Endothelial cell of umbilical vein (primary cell): ENCODE data around the gene ATRNL1. TPM values are rescaled to one million over a fixed set of nuclear protein-coding genes. Genes with fewer than 3 reads are reported as not detected.

ENCODE experiments used
- BruUV-seq: library from RNA; stranded (reverse); fragments of 400-500 nt; replicated peaks from 2 replicates; lab custom pipeline; 2021; lab: Mats Ljungman, UMichigan
- CTCF ChIA-PET: fragments of 300-600, 350-600 bp; sonication (Branson Sonifier 250); formaldehyde crosslinking; loops from one replicate; lab custom pipeline; 2021; ENCODE audit warnings: antibody characterized with exemption, inconsistent platforms; lab: Charles Lee
- POLR2A ChIA-PET: fragments of 300-600, 350-600 bp; sonication (Branson Sonifier 250); formaldehyde crosslinking; loops from one replicate; lab custom pipeline; 2021; ENCODE audit warnings: antibody characterized with exemption, inconsistent platforms; lab: Charles Lee
- DNase-seq: peaks from one replicate; pipeline ENCODE4 v3.0.0-alpha.2; 2011; ENCODE audit warnings: low read depth, low spot score
- FAIRE-seq: peaks from 2 replicates; lab custom pipeline; 2011; peaks lifted over from hg19 to GRCh38; lab: Jason Lieb, UNC
- H2AFZ ChIP-seq: 2 replicates; pipeline ENCODE4 v1.6.0; 2012; ENCODE audit warnings: low read depth, low read length, control low read depth, inconsistent platforms
- H3K27ac ChIP-seq: 2 replicates; pipeline ENCODE4 v1.5.1; 2011; ENCODE audit warnings: low read depth, mild to moderate bottlenecking, control low read depth, low read length, moderate library complexity; ENCODE audit not compliant: insufficient read depth
- H3K27me3 ChIP-seq, 2 experiments: 2 replicates each; pipeline versions ENCODE4 v1.6.0 to v1.6.1; 2011; ENCODE audit warnings: low read length in 2 of 2, mixed read lengths in 1 of 2; ENCODE audit not compliant: control insufficient read depth in 2 of 2, insufficient read depth in 2 of 2
- H3K36me3 ChIP-seq, 2 experiments: 2 replicates in 1 of 2; 3 replicates in 1 of 2; pipeline ENCODE4 v1.5.1; 2011; ENCODE audit warnings: low read length in 2 of 2, mild to moderate bottlenecking in 1 of 2, moderate library complexity in 1 of 2; ENCODE audit not compliant: control insufficient read depth in 2 of 2, insufficient read depth in 2 of 2; ENCODE audit errors: extremely low read depth in 1 of 2
- H3K4me1 ChIP-seq: 3 replicates; pipeline ENCODE4 v1.5.1; 2011; ENCODE audit warnings: mild to moderate bottlenecking, low read length; ENCODE audit not compliant: control insufficient read depth, insufficient read depth; ENCODE audit errors: extremely low read depth
- H3K4me2 ChIP-seq: 2 replicates; pipeline ENCODE4 v1.6.1; 2011; ENCODE audit warnings: low read length, control low read depth, mixed read lengths; ENCODE audit not compliant: insufficient read depth
- H3K4me3 ChIP-seq, 3 experiments: fragments of 200-600 bp in 1 of 3; sonication (generic), shearing (Covaris generic) in 1 of 3; replicated peaks in 1 of 3; 2 replicates each; pipeline ENCODE4 v1.5.1; 2011 to 2016; ENCODE audit warnings: control low read depth in 3 of 3, low read length in 3 of 3, mild to moderate bottlenecking in 2 of 3, inconsistent platforms in 1 of 3, low read depth in 1 of 3, moderate library complexity in 1 of 3; ENCODE audit not compliant: insufficient read depth in 1 of 3
- H3K79me2 ChIP-seq: 2 replicates; pipeline ENCODE4 v1.6.0; 2012; ENCODE audit warnings: low read length, inconsistent platforms; ENCODE audit not compliant: control insufficient read depth, insufficient read depth
- H3K9ac ChIP-seq: replicated peaks from 2 replicates; pipeline ENCODE3; 2011; ENCODE audit warnings: low read length, control low read depth; ENCODE audit not compliant: insufficient read depth; ENCODE audit errors: extremely low read depth
- H3K9me1 ChIP-seq: replicated peaks from 3 replicates; pipeline ENCODE4 v1.6.0; 2011; ENCODE audit warnings: mild to moderate bottlenecking, low read length; ENCODE audit not compliant: control insufficient read depth, insufficient read depth; ENCODE audit errors: extremely low read depth
- H3K9me3 ChIP-seq: replicated peaks from 2 replicates; pipeline ENCODE4 v1.5.1; 2012; ENCODE audit warnings: low read length, inconsistent platforms; ENCODE audit not compliant: control insufficient read depth, insufficient read depth
- H4K20me1 ChIP-seq: replicated peaks from 2 replicates; pipeline ENCODE3; 2011; ENCODE audit warnings: mild to moderate bottlenecking, low read length; ENCODE audit not compliant: control insufficient read depth, insufficient read depth; ENCODE audit errors: extremely low read depth
- EZH2 ChIP-seq: IDR thresholded peaks from 2 replicates; pipeline ENCODE4 v1.6.1; 2012; ENCODE audit warnings: borderline replicate concordance, low read depth, mild to moderate bottlenecking, moderate library complexity, low read length, inconsistent platforms; ENCODE audit not compliant: severe bottlenecking
- FOS ChIP-seq: IDR thresholded peaks from 2 replicates; pipeline ENCODE4 v1.6.1; 2011; ENCODE audit warnings: mild to moderate bottlenecking, low read length, moderate library complexity, borderline replicate concordance; ENCODE audit not compliant: insufficient read depth
- GATA2 ChIP-seq: IDR thresholded peaks from 2 replicates; pipeline ENCODE4 v1.7.0; 2011; ENCODE audit warnings: low read depth, mild to moderate bottlenecking, moderate library complexity, mixed read lengths, low read length; ENCODE audit not compliant: insufficient read length, insufficient read depth
- JUN ChIP-seq: IDR thresholded peaks from 2 replicates; pipeline ENCODE4 v1.6.1; 2011; ENCODE audit warnings: borderline replicate concordance, low read depth; ENCODE audit not compliant: insufficient read length, insufficient read depth
- MYC ChIP-seq: IDR thresholded peaks from one replicate; pipeline ENCODE4 v1.6.1; 2011; ENCODE audit warnings: mild to moderate bottlenecking, low read depth, low read length
- POLR2A ChIP-seq: IDR thresholded peaks from 2 replicates; pipeline ENCODE4 v1.6.1; 2012; ENCODE audit warnings: low read depth, mild to moderate bottlenecking, control low read depth, low read length
- POLR2AphosphoS5 ChIP-seq: IDR thresholded peaks from 2 replicates; pipeline ENCODE4 v1.6.1; 2012; ENCODE audit warnings: low read depth, mild to moderate bottlenecking, control low read depth, low read length, moderate library complexity; ENCODE audit not compliant: insufficient read depth
- dilution Hi-C: fragments of 300-500 bp; cut with MboI; formaldehyde crosslinking; loops from one replicate; pipeline ENCODE4 v1.15.0; 2019; ENCODE audit warnings: low sequenced_read_pairs; ENCODE audit not compliant: extremely low pct_ligation_motif_present
- intact Hi-C: fragments of 100-400 bp; cut with micrococcal nuclease; formaldehyde crosslinking; loops from one replicate; pipeline ENCODE4 v1.10.0; 2022
- polyA plus RNA-seq, 4 experiments: library from polyadenylated mRNA; depleted of rRNA in 3 of 4; stranded (reverse) in 3 of 4; unstranded in 1 of 4; fragments of >200 nt; gene quantifications; 2 replicates each; pipeline versions ENCODE4 v1.2.1 to v1.2.3, GENCODE V29; 2011 to 2012; ENCODE audit warnings: missing spikeins in 1 of 4
- total RNA-seq: library from RNA; stranded (reverse); gene quantifications from 2 replicates; pipeline ENCODE4 v1.2.3, GENCODE V29; 2021
- TF ChIP-seq, protein P1 (sequence below): IDR thresholded peaks from 2 replicates; pipeline ENCODE4 v1.6.1; 2011; ENCODE audit not compliant: insufficient read depth, insufficient read length
- TF ChIP-seq, protein P2 (sequence below), 2 donors: IDR thresholded peaks; 1 replicate in 1 of 2; 2 replicates in 1 of 2; pipeline ENCODE4 v1.5.1; 2011; ENCODE audit warnings: low read length in 2 of 2, mild to moderate bottlenecking in 2 of 2, moderate library complexity in 2 of 2, control low read depth in 1 of 2, inconsistent platforms in 1 of 2, low read depth in 1 of 2; ENCODE audit not compliant: insufficient read depth in 1 of 2; ENCODE audit errors: extremely low read depth in 1 of 2

Gene ATRNL1
- total and polyA plus RNA-seq, 2 donors (not counting 3 experiments of a cell fraction or from before 2014, with no cell fraction given): not detected

DNA sequence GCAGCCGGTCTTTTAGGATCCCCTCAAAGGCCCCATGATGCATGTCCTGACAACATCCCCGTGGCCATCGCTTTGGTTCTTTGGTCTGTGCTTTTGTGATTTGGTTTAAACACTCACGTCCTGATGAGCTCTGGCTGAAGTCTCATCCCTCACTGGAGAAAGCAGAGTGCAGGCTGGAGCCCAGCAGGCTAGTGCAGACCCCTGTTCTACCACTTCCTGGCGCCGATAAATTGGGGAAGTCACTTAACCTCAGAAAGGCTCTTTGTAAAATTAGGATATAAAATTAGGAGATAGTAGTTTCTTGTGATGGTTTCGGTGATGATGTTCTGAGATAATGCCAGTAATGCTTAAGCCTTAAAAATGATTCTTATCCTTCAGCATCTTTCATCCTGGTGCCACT lies 872.2 kb downstream of the ATRNL1 start:
- Histone ChIP-seq H3K9ac (no peak overlapping the region), H3K9me1 (no peaks in the 10 kb centered on the region), H2AFZ (no peak overlapping the region), H3K4me2 (no peak overlapping the region), H3K4me1 (no peaks in the 10 kb centered on the region), H3K36me3 (no peaks in the 10 kb centered on the region), H3K9me3 (no peaks in the 10 kb centered on the region), H3K79me2 (no peaks in the 10 kb centered on the region), H3K27me3 (no peaks in the 10 kb centered on the region), H3K4me3 (no peak overlapping the region), H3K27ac (no peak overlapping the region), H4K20me1 (no peaks in the 10 kb centered on the region)
- no peak for FAIRE-seq
- no TSS peak for BruUV-seq
- intact Hi-C loops: no loop called here
- dilution Hi-C loops: no loop called here
- no peak for DNase-seq
- no peak for TF ChIP-seq GATA2
- TF ChIP-seq POLR2AphosphoS5: no peak
- no peak for TF ChIP-seq MYC
- TF ChIP-seq, protein P1, sequence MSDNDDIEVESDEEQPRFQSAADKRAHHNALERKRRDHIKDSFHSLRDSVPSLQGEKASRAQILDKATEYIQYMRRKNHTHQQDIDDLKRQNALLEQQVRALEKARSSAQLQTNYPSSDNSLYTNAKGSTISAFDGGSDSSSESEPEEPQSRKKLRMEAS: no peak
- TF ChIP-seq FOS: no peak
- no peak for TF ChIP-seq EZH2
- POLR2A ChIA-PET: no interaction called here
- CTCF ChIA-PET: no interaction called here

DNA sequence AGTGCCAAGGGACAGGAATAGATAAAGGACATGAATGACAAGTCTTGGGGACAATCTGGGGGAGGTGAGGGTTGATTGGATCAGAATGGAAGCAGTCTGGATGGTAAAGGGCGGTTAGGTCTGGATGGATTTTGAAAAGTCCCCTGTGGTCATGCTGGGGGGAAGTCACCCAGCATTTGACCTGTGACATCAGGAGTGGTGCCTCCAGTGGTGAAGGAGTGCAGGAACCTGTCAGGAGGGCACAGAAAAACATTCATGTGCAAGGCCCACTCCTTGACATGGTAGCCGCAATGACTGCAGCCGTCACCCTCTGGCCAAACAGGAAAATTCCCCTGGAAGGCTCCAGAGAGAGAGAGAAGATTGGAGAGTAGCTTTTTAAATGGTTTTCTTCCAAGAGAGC lies 875.1 kb downstream of the ATRNL1 start:
- no peak for DNase-seq
- Histone ChIP-seq H3K9me3 (no peaks in the 10 kb centered on the region), H3K36me3 (no peaks in the 10 kb centered on the region), H3K4me3 (no peak overlapping the region), H4K20me1 (no peaks in the 10 kb centered on the region), H3K79me2 (no peaks in the 10 kb centered on the region), H3K27ac (no peak overlapping the region), H3K9me1 (no peaks in the 10 kb centered on the region), H3K4me2 (no peak overlapping the region), H3K27me3 (no peaks in the 10 kb centered on the region), H2AFZ (no peak overlapping the region), H3K4me1 (no peaks in the 10 kb centered on the region), H3K9ac (no peak overlapping the region)
- BruUV-seq: no TSS peak
- intact Hi-C loops (no loop called here), dilution Hi-C loops (no loop called here)
- TF ChIP-seq FOS: no peak
- TF ChIP-seq JUN: no peak
- TF ChIP-seq POLR2A: no peak
- no peak for TF ChIP-seq MYC
- TF ChIP-seq, protein P1: no peak
- TF ChIP-seq, protein P2, sequence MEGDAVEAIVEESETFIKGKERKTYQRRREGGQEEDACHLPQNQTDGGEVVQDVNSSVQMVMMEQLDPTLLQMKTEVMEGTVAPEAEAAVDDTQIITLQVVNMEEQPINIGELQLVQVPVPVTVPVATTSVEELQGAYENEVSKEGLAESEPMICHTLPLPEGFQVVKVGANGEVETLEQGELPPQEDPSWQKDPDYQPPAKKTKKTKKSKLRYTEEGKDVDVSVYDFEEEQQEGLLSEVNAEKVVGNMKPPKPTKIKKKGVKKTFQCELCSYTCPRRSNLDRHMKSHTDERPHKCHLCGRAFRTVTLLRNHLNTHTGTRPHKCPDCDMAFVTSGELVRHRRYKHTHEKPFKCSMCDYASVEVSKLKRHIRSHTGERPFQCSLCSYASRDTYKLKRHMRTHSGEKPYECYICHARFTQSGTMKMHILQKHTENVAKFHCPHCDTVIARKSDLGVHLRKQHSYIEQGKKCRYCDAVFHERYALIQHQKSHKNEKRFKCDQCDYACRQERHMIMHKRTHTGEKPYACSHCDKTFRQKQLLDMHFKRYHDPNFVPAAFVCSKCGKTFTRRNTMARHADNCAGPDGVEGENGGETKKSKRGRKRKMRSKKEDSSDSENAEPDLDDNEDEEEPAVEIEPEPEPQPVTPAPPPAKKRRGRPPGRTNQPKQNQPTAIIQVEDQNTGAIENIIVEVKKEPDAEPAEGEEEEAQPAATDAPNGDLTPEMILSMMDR (IDR thresholded peaks at IDR 0.05; ENCODE audit: extremely low read depth in 1 of 2, insufficient read depth in 1 of 2, low read depth in 1 of 2, low read length in 2 of 2): no peak
- TF ChIP-seq EZH2: no peak
- no peak for TF ChIP-seq POLR2AphosphoS5
- TF ChIP-seq GATA2: no peak
- CTCF ChIA-PET: no interaction called here
- no peak for FAIRE-seq
- POLR2A ChIA-PET: no interaction called here
